SK-N-SH treated with all-trans-retinoic acid at 6 μM for 48 hours (cell line): ENCODE results near the gene RFC2.

ENCODE experiments used
- ARNTL ChIP-seq: fragments of 450-650 bp; formaldehyde crosslinking; IDR thresholded peaks from 2 replicates; pipeline ENCODE4 v1.5.0; 2020; ENCODE audit warnings: low read depth, mild to moderate bottlenecking, moderate library complexity, borderline replicate concordance
- BACH2 ChIP-seq: fragments of 250-450 bp; sonication (Bioruptor Pico); IDR thresholded peaks from 2 replicates; pipeline ENCODE4 v1.9.0; 2021; ENCODE audit warnings: mild to moderate bottlenecking, borderline replicate concordance
- ISL1 ChIP-seq: fragments of 250-450 bp; sonication (Bioruptor Pico); IDR thresholded peaks from 2 replicates; pipeline ENCODE4 v2.1.2; 2022; ENCODE audit warnings: mild to moderate bottlenecking, moderate library complexity
- TCF4 ChIP-seq: fragments of 250-450 bp; sonication (Bioruptor Pico); IDR thresholded peaks from 2 replicates; pipeline ENCODE4 v1.8.0; 2021; ENCODE audit warnings: mild to moderate bottlenecking, moderate library complexity, borderline replicate concordance
- ZFP3 ChIP-seq: fragments of 250-450 bp; sonication (Bioruptor Pico); IDR thresholded peaks from 2 replicates; pipeline ENCODE4 v1.5.0; 2020; ENCODE audit warnings: mild to moderate bottlenecking, moderate library complexity
- ZNF565 ChIP-seq: fragments of 450-650 bp; formaldehyde crosslinking; conservative IDR thresholded peaks from 2 replicates; pipeline ENCODE4 v1.5.0; 2020; ENCODE audit warnings: low read depth, mild to moderate bottlenecking, moderate library complexity
- ZNF8 ChIP-seq: fragments of 450-650 bp; formaldehyde crosslinking; IDR thresholded peaks from 2 replicates; pipeline ENCODE4 v1.5.0; 2020; ENCODE audit warnings: mild to moderate bottlenecking, moderate library complexity
- TF ChIP-seq, protein P1 (sequence below): fragments of 250-450 bp; sonication (Bioruptor Pico); IDR thresholded peaks from 2 replicates; pipeline ENCODE4 v1.8.0; 2020; ENCODE audit warnings: mild to moderate bottlenecking, moderate library complexity, borderline replicate concordance

DNA sequence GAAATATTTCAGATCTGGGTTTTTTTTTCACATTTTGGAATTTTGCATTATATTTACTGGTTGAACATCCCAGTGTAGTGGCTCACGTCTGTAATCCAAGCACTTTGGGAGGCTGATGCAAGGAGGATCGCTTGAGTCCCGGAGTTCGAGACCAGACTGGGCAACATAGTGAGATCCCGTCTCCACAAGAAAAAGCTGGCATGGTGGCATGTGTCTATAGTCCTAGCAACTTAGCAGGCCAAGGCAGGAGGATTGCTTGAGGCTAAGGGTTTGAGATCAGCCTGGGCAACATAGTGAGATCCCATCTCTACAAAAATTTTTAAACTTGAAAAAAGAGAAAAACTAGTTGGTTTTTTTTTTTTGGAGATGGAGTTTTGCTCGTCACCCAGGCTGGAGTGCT is 6.0 kb downstream of the RFC2 start:
- TF ChIP-seq ZNF565 (CRISPR knock-in tag) (no peak), ARNTL (CRISPR knock-in tag) (no peak), BACH2 (CRISPR knock-in tag) (no peak), ZFP3 (CRISPR knock-in tag) (no peak), ISL1 (CRISPR knock-in tag) (no peak), TCF4 (CRISPR knock-in tag) (no peak), ZNF8 (no peak)
- TF ChIP-seq, protein P1, sequence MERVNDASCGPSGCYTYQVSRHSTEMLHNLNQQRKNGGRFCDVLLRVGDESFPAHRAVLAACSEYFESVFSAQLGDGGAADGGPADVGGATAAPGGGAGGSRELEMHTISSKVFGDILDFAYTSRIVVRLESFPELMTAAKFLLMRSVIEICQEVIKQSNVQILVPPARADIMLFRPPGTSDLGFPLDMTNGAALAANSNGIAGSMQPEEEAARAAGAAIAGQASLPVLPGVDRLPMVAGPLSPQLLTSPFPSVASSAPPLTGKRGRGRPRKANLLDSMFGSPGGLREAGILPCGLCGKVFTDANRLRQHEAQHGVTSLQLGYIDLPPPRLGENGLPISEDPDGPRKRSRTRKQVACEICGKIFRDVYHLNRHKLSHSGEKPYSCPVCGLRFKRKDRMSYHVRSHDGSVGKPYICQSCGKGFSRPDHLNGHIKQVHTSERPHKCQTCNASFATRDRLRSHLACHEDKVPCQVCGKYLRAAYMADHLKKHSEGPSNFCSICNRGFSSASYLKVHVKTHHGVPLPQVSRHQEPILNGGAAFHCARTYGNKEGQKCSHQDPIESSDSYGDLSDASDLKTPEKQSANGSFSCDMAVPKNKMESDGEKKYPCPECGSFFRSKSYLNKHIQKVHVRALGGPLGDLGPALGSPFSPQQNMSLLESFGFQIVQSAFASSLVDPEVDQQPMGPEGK (CRISPR knock-in tag): no peak
